ENCODE measurements around the gene RNF220.

Gene RNF220

DNA sequence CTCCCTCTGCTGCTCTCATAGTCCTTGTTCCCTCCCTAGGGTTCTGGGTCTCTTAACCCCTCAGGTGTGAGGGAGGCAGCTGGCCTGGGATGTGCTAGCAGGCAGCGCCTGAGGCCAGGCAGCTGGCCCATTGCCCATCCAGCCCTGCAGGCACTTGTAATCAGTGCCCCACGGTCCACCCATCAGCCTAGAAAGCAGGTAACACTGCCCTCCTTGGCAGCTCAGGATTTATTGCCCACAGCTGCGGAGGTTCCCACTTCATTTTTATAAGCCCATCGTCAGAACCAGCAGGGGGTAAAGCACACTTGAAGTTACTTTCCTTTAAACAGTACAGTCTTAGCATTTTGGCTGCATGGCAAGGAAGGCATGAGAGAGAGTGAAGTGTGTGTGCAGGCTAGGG is 198.7 kb downstream of the RNF220 start (continued):
- TF ChIP-seq ZNF623 (tag by site-specific recombination; IDR thresholded peaks at IDR 0.05) (no peak), ZNF175 (tag by site-specific recombination; IDR thresholded peaks at IDR 0.05) (no peak), PRDM1 (tag by site-specific recombination; IDR thresholded peaks at IDR 0.05) (0 out of 2 replicates have a peak, but pooled peaks have one; percentile 15), ZEB2 (tag by site-specific recombination; IDR thresholded peaks at IDR 0.05) (peak; percentile 56; the same call in 1 of the 2 replicates), GLIS2 (tag by site-specific recombination; IDR thresholded peaks at IDR 0.05) (0 out of 2 replicates have a peak, but pooled peaks have one; percentile 17), ZBTB20 (tag by site-specific recombination; IDR thresholded peaks at IDR 0.05) (0 out of 2 replicates have a peak, but pooled peaks have one; percentile 28), OVOL3 (tag by site-specific recombination; IDR thresholded peaks at IDR 0.05) (no peak), ZNF600 (tag by site-specific recombination; IDR thresholded peaks at IDR 0.05) (peak; percentile 24; the same call in 1 of the 2 replicates), SP7 (tag by site-specific recombination; IDR thresholded peaks at IDR 0.05) (peak; percentile 97), ZBTB8A (tag by site-specific recombination; IDR thresholded peaks at IDR 0.05) (peak; percentile 98), ZNF366 (tag by site-specific recombination; conservative IDR thresholded peaks at IDR 0.05) (peak; percentile 72; the same call in 1 of the 2 replicates), ZNF174 (tag by site-specific recombination; IDR thresholded peaks at IDR 0.05) (no peak), GLIS1 (tag by site-specific recombination; IDR thresholded peaks at IDR 0.05) (peak; percentile 98), ZBTB1 (tag by site-specific recombination; IDR thresholded peaks at IDR 0.05) (no peak), ZNF133 (tag by site-specific recombination; IDR thresholded peaks at IDR 0.05) (no peak), ZNF394 (tag by site-specific recombination; IDR thresholded peaks at IDR 0.05; ENCODE audit: borderline replicate concordance) (no peak; the same call in 1 of the 2 replicates), ZNF335 (tag by site-specific recombination; conservative IDR thresholded peaks at IDR 0.05) (peak; percentile 63), ZNF248 (tag by site-specific recombination; IDR thresholded peaks at IDR 0.05) (no peak), KLF9 (tag by site-specific recombination; IDR thresholded peaks at IDR 0.05; ENCODE audit: low read depth) (no peak), IKZF3 (tag by site-specific recombination; IDR thresholded peaks at IDR 0.05) (no peak; the same call in none of the 2 replicates), ZNF112 (tag by site-specific recombination; IDR thresholded peaks at IDR 0.05) (no peak), ZNF629 (tag by site-specific recombination; IDR thresholded peaks at IDR 0.05) (peak; percentile 58), ZNF530 (tag by site-specific recombination; IDR thresholded peaks at IDR 0.05; ENCODE audit: low read depth) (no peak), ZNF157 (tag by site-specific recombination; IDR thresholded peaks at IDR 0.05) (no peak), ZXDB (tag by site-specific recombination; IDR thresholded peaks at IDR 0.05) (peak; percentile 84)
- TF ChIP-seq, protein P1, sequence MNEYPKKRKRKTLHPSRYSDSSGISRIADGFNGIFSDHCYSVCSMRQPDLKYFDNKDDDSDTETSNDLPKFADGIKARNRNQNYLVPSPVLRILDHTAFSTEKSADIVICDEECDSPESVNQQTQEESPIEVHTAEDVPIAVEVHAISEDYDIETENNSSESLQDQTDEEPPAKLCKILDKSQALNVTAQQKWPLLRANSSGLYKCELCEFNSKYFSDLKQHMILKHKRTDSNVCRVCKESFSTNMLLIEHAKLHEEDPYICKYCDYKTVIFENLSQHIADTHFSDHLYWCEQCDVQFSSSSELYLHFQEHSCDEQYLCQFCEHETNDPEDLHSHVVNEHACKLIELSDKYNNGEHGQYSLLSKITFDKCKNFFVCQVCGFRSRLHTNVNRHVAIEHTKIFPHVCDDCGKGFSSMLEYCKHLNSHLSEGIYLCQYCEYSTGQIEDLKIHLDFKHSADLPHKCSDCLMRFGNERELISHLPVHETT (tag by site-specific recombination; IDR thresholded peaks at IDR 0.05) = no peak
- TF ChIP-seq, protein P2, sequence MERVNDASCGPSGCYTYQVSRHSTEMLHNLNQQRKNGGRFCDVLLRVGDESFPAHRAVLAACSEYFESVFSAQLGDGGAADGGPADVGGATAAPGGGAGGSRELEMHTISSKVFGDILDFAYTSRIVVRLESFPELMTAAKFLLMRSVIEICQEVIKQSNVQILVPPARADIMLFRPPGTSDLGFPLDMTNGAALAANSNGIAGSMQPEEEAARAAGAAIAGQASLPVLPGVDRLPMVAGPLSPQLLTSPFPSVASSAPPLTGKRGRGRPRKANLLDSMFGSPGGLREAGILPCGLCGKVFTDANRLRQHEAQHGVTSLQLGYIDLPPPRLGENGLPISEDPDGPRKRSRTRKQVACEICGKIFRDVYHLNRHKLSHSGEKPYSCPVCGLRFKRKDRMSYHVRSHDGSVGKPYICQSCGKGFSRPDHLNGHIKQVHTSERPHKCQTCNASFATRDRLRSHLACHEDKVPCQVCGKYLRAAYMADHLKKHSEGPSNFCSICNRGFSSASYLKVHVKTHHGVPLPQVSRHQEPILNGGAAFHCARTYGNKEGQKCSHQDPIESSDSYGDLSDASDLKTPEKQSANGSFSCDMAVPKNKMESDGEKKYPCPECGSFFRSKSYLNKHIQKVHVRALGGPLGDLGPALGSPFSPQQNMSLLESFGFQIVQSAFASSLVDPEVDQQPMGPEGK (tag by site-specific recombination; IDR thresholded peaks at IDR 0.05) = peak; percentile 54; the same call in 1 of the 2 replicates
- TF ChIP-seq, protein P3, sequence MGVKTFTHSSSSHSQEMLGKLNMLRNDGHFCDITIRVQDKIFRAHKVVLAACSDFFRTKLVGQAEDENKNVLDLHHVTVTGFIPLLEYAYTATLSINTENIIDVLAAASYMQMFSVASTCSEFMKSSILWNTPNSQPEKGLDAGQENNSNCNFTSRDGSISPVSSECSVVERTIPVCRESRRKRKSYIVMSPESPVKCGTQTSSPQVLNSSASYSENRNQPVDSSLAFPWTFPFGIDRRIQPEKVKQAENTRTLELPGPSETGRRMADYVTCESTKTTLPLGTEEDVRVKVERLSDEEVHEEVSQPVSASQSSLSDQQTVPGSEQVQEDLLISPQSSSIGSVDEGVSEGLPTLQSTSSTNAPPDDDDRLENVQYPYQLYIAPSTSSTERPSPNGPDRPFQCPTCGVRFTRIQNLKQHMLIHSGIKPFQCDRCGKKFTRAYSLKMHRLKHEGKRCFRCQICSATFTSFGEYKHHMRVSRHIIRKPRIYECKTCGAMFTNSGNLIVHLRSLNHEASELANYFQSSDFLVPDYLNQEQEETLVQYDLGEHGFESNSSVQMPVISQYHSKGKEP (tag by site-specific recombination; IDR thresholded peaks at IDR 0.05) = 0 out of 2 replicates have a peak, but pooled peaks have one; percentile 59
- TF ChIP-seq, protein P4, sequence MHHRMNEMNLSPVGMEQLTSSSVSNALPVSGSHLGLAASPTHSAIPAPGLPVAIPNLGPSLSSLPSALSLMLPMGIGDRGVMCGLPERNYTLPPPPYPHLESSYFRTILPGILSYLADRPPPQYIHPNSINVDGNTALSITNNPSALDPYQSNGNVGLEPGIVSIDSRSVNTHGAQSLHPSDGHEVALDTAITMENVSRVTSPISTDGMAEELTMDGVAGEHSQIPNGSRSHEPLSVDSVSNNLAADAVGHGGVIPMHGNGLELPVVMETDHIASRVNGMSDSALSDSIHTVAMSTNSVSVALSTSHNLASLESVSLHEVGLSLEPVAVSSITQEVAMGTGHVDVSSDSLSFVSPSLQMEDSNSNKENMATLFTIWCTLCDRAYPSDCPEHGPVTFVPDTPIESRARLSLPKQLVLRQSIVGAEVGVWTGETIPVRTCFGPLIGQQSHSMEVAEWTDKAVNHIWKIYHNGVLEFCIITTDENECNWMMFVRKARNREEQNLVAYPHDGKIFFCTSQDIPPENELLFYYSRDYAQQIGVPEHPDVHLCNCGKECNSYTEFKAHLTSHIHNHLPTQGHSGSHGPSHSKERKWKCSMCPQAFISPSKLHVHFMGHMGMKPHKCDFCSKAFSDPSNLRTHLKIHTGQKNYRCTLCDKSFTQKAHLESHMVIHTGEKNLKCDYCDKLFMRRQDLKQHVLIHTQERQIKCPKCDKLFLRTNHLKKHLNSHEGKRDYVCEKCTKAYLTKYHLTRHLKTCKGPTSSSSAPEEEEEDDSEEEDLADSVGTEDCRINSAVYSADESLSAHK (tag by site-specific recombination; IDR thresholded peaks at IDR 0.05) = peak; percentile 74
- TF ChIP-seq, protein P5, sequence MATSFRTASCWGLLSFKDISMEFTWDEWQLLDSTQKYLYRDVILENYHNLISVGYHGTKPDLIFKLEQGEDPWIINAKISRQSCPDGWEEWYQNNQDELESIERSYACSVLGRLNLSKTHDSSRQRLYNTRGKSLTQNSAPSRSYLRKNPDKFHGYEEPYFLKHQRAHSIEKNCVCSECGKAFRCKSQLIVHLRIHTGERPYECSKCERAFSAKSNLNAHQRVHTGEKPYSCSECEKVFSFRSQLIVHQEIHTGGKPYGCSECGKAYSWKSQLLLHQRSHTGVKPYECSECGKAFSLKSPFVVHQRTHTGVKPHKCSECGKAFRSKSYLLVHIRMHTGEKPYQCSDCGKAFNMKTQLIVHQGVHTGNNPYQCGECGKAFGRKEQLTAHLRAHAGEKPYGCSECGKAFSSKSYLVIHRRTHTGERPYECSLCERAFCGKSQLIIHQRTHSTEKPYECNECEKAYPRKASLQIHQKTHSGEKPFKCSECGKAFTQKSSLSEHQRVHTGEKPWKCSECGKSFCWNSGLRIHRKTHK (tag by site-specific recombination; IDR thresholded peaks at IDR 0.05) = no peak
- TF ChIP-seq, protein P6, sequence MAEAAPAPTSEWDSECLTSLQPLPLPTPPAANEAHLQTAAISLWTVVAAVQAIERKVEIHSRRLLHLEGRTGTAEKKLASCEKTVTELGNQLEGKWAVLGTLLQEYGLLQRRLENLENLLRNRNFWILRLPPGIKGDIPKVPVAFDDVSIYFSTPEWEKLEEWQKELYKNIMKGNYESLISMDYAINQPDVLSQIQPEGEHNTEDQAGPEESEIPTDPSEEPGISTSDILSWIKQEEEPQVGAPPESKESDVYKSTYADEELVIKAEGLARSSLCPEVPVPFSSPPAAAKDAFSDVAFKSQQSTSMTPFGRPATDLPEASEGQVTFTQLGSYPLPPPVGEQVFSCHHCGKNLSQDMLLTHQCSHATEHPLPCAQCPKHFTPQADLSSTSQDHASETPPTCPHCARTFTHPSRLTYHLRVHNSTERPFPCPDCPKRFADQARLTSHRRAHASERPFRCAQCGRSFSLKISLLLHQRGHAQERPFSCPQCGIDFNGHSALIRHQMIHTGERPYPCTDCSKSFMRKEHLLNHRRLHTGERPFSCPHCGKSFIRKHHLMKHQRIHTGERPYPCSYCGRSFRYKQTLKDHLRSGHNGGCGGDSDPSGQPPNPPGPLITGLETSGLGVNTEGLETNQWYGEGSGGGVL (tag by site-specific recombination; IDR thresholded peaks at IDR 0.05) = peak; percentile 78
